HepG2 (cell line): ENCODE results near the gene PRRC1. TPM values are rescaled to one million over a fixed set of nuclear protein-coding genes. Genes with fewer than 3 reads are reported as not detected.

Experiments
- ARNT ChIP-seq: fragments of 450-650 bp; IDR thresholded peaks from 2 replicates; pipeline ENCODE4 v1.6.1; 2017
- ARNTL ChIP-seq: sonication (generic); formaldehyde crosslinking; IDR thresholded peaks from 2 replicates; pipeline ENCODE4 v1.4.0; 2020; ENCODE audit warnings: mild to moderate bottlenecking, missing genetic modification reagents
- BORCS8-MEF2B ChIP-seq: sonication (generic); formaldehyde crosslinking; IDR thresholded peaks from 2 replicates; pipeline ENCODE4 v1.8.0; 2022; ENCODE audit warnings: mild to moderate bottlenecking, missing genetic modification reagents
- KDM5B ChIP-seq: sonication (generic); formaldehyde crosslinking; IDR thresholded peaks from 2 replicates; pipeline ENCODE4 v1.4.0; 2020; ENCODE audit warnings: missing genetic modification reagents, mild to moderate bottlenecking, borderline replicate concordance
- MXI1 ChIP-seq: IDR thresholded peaks from 3 replicates; pipeline ENCODE4 v1.6.1; 2012; ENCODE audit warnings: low read depth, low read length, inconsistent platforms, borderline replicate concordance
- NR1H2 ChIP-seq: sonication (generic); formaldehyde crosslinking; IDR thresholded peaks from 2 replicates; pipeline ENCODE4 v1.8.1; 2022; ENCODE audit warnings: low read depth, missing genetic modification reagents, borderline replicate concordance
- POLR2G ChIP-seq: fragments of 200-400 bp; formaldehyde crosslinking; IDR thresholded peaks from 2 replicates; pipeline ENCODE4 v1.6.1; 2018; ENCODE audit warnings: mild to moderate bottlenecking, low read depth, low read length, moderate library complexity
- REXO4 ChIP-seq: sonication (generic); formaldehyde crosslinking; IDR thresholded peaks from 2 replicates; pipeline ENCODE4 v1.8.0; 2022; ENCODE audit warnings: missing genetic modification reagents, mild to moderate bottlenecking, borderline replicate concordance
- RFX3 ChIP-seq: IDR thresholded peaks from 2 replicates; pipeline ENCODE4 v1.6.1; 2016; ENCODE audit warnings: missing biosample characterization, missing genetic modification reagents
- ZBTB7B ChIP-seq: sonication (generic); formaldehyde crosslinking; IDR thresholded peaks from 2 replicates; pipeline ENCODE4 v1.4.0; 2020; ENCODE audit warnings: missing genetic modification reagents
- ZNF230 ChIP-seq: sonication (generic); formaldehyde crosslinking; IDR thresholded peaks from 2 replicates; pipeline ENCODE4 v1.4.0; 2020; ENCODE audit warnings: mild to moderate bottlenecking, missing genetic modification reagents
- ZNF337 ChIP-seq: sonication (generic); formaldehyde crosslinking; IDR thresholded peaks from 2 replicates; pipeline ENCODE4 v1.5.1; 2020; ENCODE audit warnings: missing genetic modification reagents, low read depth, mild to moderate bottlenecking, borderline replicate concordance
- ZNF558 ChIP-seq: sonication (generic); formaldehyde crosslinking; IDR thresholded peaks from 2 replicates; pipeline ENCODE4 v1.9.0; 2022; ENCODE audit warnings: mild to moderate bottlenecking, missing genetic modification reagents, borderline replicate concordance
- ZNF563 ChIP-seq: sonication (generic); formaldehyde crosslinking; IDR thresholded peaks from 2 replicates; pipeline ENCODE4 v1.8.0; 2022; ENCODE audit warnings: mild to moderate bottlenecking, moderate library complexity, missing genetic modification reagents
- ZNF570 ChIP-seq: sonication (generic); formaldehyde crosslinking; IDR thresholded peaks from 2 replicates; pipeline ENCODE4 v1.4.0; 2020; ENCODE audit warnings: mild to moderate bottlenecking, missing genetic modification reagents, borderline replicate concordance
- ZNF572 ChIP-seq: sonication (generic); formaldehyde crosslinking; IDR thresholded peaks from 2 replicates; pipeline ENCODE4 v1.5.1; 2020; ENCODE audit warnings: mild to moderate bottlenecking, missing genetic modification reagents
- ZNF577 ChIP-seq: sonication (generic); formaldehyde crosslinking; IDR thresholded peaks from 2 replicates; pipeline ENCODE4 v1.4.0; 2020; ENCODE audit warnings: mild to moderate bottlenecking, low read depth, missing genetic modification reagents, borderline replicate concordance
- ZNF598 ChIP-seq: sonication (generic); formaldehyde crosslinking; IDR thresholded peaks from 2 replicates; pipeline ENCODE4 v1.5.1; 2020; ENCODE audit warnings: mild to moderate bottlenecking, missing genetic modification reagents, borderline replicate concordance
- ZNF607 ChIP-seq: sonication (generic); formaldehyde crosslinking; IDR thresholded peaks from 2 replicates; pipeline ENCODE4 v1.5.1; 2020; ENCODE audit warnings: missing genetic modification reagents, mild to moderate bottlenecking, borderline replicate concordance
- ZNF660 ChIP-seq: sonication (generic); formaldehyde crosslinking; IDR thresholded peaks from 2 replicates; pipeline ENCODE4 v1.5.1; 2020; ENCODE audit warnings: mild to moderate bottlenecking, low read depth, missing genetic modification reagents, borderline replicate concordance
- polyA plus RNA-seq, 8 experiments: library from polyadenylated mRNA; depleted of rRNA in 3 of 8; stranded (reverse) in 7 of 8; unstranded in 1 of 8; fragments of >200 nt; fragmentation: Illumina TruSeq in 4 of 8; extraction: Trizol in 4 of 8; gene quantifications; 2 replicates each; pipeline versions ENCODE4 v1.2.1 to v1.2.3, GENCODE V29; 2011 to 2016; ENCODE audit warnings: low read depth in 4 of 8, missing spikeins in 1 of 8, mixed read lengths in 1 of 8; ENCODE audit not compliant: insufficient read depth in 1 of 8
- total RNA-seq, 5 experiments: library from RNA; depleted of rRNA; stranded (reverse); fragments of >200 nt; fragmentation: Illumina TruSeq; extraction: Trizol; gene quantifications; 2 replicates each; pipeline ENCODE4 v1.2.3, GENCODE V29; 2016; ENCODE audit warnings: low read depth in 1 of 5
- TF ChIP-seq, protein P1 (sequence below): sonication (generic); formaldehyde crosslinking; IDR thresholded peaks from 2 replicates; pipeline ENCODE4 v1.4.0; 2020; ENCODE audit warnings: mild to moderate bottlenecking, missing genetic modification reagents
- TF ChIP-seq, protein P2 (sequence below): sonication (generic); formaldehyde crosslinking; conservative IDR thresholded peaks from 2 replicates; pipeline ENCODE4 v1.8.0; 2022; ENCODE audit warnings: mild to moderate bottlenecking, moderate library complexity, missing genetic modification reagents
- TF ChIP-seq, protein P3 (sequence below): sonication (generic); formaldehyde crosslinking; conservative IDR thresholded peaks from 2 replicates; pipeline ENCODE4 v1.8.0; 2022; ENCODE audit warnings: low read depth, missing genetic modification reagents
- TF ChIP-seq, protein P4 (sequence below): sonication (generic); formaldehyde crosslinking; IDR thresholded peaks from 2 replicates; pipeline ENCODE4 v1.9.0; 2021; ENCODE audit warnings: missing genetic modification reagents, borderline replicate concordance

The PRRC1 gene
- total and polyA plus RNA-seq, 2 of the 13 experiments (the other 11 are each of a cell fraction or from before 2014, with no cell fraction given) = 48.5 to 51.9 TPM

DNA sequence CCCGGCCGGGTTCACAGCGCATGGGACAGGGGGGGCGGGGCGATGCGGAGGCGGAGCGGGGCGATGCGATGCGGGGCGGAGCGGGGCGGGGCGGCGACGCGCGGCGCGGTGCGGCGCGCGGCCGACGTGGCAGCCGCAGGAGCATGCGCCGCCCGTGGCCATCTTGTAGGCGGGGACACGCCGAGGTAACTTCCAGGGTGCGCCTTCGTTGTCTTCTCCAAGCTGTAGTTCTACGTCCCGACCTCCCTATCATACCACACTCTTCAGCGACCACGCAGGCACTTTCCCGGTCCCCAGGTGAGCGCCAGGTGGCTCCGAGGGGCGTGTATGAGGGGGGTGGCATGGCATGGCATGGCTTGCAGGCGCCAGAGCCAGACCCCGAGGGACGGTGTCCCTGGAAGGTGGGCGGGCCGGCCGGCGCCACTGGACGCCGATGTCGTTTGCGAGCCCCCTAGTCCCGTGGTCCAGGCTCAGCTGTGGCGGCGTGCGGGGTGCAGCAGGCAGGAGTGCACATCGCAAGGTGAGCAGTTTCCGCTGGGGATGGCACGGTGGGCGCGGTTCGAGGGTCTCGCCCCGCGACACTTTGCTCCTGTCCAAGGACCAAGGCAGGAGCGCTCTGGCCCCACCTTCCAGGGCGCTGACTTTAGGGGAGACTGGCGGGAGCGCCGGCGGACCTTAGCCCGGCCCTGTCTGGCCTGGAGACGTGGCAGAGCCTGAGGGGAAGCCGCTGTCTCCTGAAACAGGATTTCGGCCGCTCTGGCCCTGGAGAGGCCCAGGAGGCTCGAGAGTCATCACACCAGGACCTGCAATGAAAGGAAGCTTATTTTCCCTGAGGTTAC lies at the start of gene PRRC1 (continued):
- peak; percentile 95 for TF ChIP-seq KDM5B
- no peak for TF ChIP-seq RFX3 (CRISPR knock-in tag)
- TF ChIP-seq, protein P1, sequence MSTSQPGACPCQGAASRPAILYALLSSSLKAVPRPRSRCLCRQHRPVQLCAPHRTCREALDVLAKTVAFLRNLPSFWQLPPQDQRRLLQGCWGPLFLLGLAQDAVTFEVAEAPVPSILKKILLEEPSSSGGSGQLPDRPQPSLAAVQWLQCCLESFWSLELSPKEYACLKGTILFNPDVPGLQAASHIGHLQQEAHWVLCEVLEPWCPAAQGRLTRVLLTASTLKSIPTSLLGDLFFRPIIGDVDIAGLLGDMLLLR (CRISPR knock-in tag) = peak; percentile 95
- 0 out of 2 replicates have a peak, but pooled peaks have one; percentile 20 for TF ChIP-seq ZNF230 (CRISPR knock-in tag)
- peak; percentile 46; the same call in 2 of the 3 replicates for TF ChIP-seq MXI1
- no peak for TF ChIP-seq ZNF570 (CRISPR knock-in tag)
- TF ChIP-seq, protein P2, sequence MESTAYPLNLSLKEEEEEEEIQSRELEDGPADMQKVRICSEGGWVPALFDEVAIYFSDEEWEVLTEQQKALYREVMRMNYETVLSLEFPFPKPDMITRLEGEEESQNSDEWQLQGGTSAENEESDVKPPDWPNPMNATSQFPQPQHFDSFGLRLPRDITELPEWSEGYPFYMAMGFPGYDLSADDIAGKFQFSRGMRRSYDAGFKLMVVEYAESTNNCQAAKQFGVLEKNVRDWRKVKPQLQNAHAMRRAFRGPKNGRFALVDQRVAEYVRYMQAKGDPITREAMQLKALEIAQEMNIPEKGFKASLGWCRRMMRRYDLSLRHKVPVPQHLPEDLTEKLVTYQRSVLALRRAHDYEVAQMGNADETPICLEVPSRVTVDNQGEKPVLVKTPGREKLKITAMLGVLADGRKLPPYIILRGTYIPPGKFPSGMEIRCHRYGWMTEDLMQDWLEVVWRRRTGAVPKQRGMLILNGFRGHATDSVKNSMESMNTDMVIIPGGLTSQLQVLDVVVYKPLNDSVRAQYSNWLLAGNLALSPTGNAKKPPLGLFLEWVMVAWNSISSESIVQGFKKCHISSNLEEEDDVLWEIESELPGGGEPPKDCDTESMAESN (CRISPR knock-in tag) = peak; percentile 73; the same call in 1 of the 2 replicates
- TF ChIP-seq, protein P3, sequence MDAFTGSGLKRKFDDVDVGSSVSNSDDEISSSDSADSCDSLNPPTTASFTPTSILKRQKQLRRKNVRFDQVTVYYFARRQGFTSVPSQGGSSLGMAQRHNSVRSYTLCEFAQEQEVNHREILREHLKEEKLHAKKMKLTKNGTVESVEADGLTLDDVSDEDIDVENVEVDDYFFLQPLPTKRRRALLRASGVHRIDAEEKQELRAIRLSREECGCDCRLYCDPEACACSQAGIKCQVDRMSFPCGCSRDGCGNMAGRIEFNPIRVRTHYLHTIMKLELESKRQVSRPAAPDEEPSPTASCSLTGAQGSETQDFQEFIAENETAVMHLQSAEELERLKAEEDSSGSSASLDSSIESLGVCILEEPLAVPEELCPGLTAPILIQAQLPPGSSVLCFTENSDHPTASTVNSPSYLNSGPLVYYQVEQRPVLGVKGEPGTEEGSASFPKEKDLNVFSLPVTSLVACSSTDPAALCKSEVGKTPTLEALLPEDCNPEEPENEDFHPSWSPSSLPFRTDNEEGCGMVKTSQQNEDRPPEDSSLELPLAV (CRISPR knock-in tag) = no peak
- TF ChIP-seq ZNF598 (CRISPR knock-in tag) = peak; percentile 89; the same call in 1 of the 2 replicates
- TF ChIP-seq ZBTB7B (CRISPR knock-in tag) = peak; percentile 91
- TF ChIP-seq ZNF558 (CRISPR knock-in tag) = peak; percentile 82; the same call in 1 of the 2 replicates
- 0 out of 2 replicates have a peak, but pooled peaks have one; percentile 40 for TF ChIP-seq NR1H2 (CRISPR knock-in tag)
- TF ChIP-seq ZNF607 = peak; percentile 79; the same call in 1 of the 2 replicates
- peak; percentile 80 for TF ChIP-seq POLR2G
- TF ChIP-seq ZNF563 (CRISPR knock-in tag) = 0 out of 2 replicates have a peak, but pooled peaks have one; percentile 35
- no peak for TF ChIP-seq ARNT
- 0 out of 2 replicates have a peak, but pooled peaks have one; percentile 47 for TF ChIP-seq ARNTL
- TF ChIP-seq ZNF337 (CRISPR knock-in tag) = 0 out of 2 replicates have a peak, but pooled peaks have one; percentile 81
- no peak; the same call in 1 of the 2 replicates for TF ChIP-seq REXO4 (CRISPR knock-in tag)
- TF ChIP-seq ZNF572 (CRISPR knock-in tag) = 0 out of 2 replicates have a peak, but pooled peaks have one; percentile 79
- peak; percentile 57 for TF ChIP-seq BORCS8-MEF2B (CRISPR knock-in tag)
- TF ChIP-seq, protein P4, sequence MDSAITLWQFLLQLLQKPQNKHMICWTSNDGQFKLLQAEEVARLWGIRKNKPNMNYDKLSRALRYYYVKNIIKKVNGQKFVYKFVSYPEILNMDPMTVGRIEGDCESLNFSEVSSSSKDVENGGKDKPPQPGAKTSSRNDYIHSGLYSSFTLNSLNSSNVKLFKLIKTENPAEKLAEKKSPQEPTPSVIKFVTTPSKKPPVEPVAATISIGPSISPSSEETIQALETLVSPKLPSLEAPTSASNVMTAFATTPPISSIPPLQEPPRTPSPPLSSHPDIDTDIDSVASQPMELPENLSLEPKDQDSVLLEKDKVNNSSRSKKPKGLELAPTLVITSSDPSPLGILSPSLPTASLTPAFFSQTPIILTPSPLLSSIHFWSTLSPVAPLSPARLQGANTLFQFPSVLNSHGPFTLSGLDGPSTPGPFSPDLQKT (CRISPR knock-in tag) = no peak
- 0 out of 2 replicates have a peak, but pooled peaks have one; percentile 16 for TF ChIP-seq ZNF577 (CRISPR knock-in tag)
- 0 out of 2 replicates have a peak, but pooled peaks have one; percentile 44 for TF ChIP-seq ZNF660 (CRISPR knock-in tag)
